Measurements from ENCODE around the gene PRKRIP1. TPM values are rescaled to one million over a fixed set of nuclear protein-coding genes. Genes with fewer than 3 reads are reported as not detected.
"Not testable (repeated sequence)": the region's sequence is repeated elsewhere in the genome, so short reads cannot be mapped to it uniquely, and the experiment has no call there.

PRKRIP1 gene
- total and polyA plus RNA-seq, 8 donors: 17.1 to 44.9 (median 40.3) TPM

DNA sequence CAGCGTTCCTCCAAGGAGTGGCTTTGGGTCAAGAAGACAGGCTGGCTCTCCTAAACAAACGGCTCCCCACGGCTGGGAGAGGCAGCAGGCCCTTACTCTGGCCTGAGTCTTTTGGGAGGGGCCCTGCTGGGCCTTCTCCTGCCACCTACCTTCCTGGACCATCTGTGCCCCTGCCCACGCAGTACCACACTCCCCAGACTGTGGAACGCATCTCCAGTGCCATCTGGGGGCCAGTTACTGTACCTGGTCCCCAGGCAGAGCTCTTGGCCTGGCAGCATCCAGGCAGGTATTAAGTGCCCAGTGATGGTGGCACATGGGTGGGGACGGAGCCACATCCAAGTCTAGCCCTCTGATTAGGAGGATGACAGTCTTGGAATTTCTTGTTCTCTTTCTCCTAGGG is 54.1 kb downstream of the PRKRIP1 start:
- Histone ChIP-seq H3K4me3 (no peak overlapping the region), H3K27me3 (no peaks in the 10 kb centered on the region), H3K36me3 (peaks cover 0 to 48% of the 10 kb centered on the region in 2 donors), H3K4me1 (no peaks in the 10 kb centered on the region), H3K9me3 (no peaks in the 10 kb centered on the region), H3K27ac (no peak overlapping the region)
- TF ChIP-seq, protein P1, sequence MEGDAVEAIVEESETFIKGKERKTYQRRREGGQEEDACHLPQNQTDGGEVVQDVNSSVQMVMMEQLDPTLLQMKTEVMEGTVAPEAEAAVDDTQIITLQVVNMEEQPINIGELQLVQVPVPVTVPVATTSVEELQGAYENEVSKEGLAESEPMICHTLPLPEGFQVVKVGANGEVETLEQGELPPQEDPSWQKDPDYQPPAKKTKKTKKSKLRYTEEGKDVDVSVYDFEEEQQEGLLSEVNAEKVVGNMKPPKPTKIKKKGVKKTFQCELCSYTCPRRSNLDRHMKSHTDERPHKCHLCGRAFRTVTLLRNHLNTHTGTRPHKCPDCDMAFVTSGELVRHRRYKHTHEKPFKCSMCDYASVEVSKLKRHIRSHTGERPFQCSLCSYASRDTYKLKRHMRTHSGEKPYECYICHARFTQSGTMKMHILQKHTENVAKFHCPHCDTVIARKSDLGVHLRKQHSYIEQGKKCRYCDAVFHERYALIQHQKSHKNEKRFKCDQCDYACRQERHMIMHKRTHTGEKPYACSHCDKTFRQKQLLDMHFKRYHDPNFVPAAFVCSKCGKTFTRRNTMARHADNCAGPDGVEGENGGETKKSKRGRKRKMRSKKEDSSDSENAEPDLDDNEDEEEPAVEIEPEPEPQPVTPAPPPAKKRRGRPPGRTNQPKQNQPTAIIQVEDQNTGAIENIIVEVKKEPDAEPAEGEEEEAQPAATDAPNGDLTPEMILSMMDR (IDR thresholded peaks at IDR 0.05): no peak
- DNase-seq: no peak
- ATAC-seq: no peak
- intact Hi-C loops (cut with DNase I): no loop called here

DNA sequence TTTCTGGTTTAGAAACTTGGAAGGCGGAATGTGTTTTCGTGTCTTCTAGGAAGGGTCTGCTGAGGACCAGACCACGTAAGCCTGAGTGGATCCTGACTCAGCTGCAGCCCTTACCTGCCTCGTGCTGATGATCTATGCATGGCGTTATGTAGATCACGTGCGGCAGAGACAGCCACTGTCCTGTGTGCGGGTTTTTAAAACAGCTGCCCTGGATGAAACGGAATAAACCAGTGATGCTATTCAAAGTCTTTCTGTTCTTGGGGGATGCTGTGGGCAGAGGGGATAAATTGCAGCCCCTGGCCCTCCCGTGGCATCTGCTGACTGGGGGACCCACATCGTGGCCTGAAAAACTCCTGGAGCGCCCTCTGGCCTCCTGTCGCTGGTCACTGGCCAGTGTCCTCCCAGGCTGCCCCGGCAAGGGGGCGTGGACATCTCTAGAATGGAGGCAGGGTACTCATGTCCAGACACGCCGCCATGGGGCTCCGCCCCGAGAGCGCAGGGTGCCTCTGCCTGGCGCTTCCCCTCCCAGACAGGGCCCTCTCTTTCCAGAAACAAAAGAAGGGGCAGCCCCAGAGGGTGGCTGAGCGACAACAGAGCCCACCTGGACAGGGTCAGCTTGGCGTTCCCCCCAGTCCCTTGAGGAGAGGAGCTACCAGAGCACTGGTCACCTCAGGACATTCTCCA is 55.4 kb downstream of the PRKRIP1 start:
- ATAC-seq: peak; percentile 54
- Histone ChIP-seq H3K9me3 (no peaks in the 10 kb centered on the region), H3K4me3 (no peak overlapping the region), H3K4me1 (no peaks in the 10 kb centered on the region), H3K36me3 (peaks cover 0 to 48% of the 10 kb centered on the region in 2 donors), H3K27ac (no peak overlapping the region), H3K27me3 (no peaks in the 10 kb centered on the region)
- TF ChIP-seq, protein P1 (IDR thresholded peaks at IDR 0.05): no peak
- intact Hi-C loops (cut with DNase I): no loop called here
- no peak for DNase-seq

DNA sequence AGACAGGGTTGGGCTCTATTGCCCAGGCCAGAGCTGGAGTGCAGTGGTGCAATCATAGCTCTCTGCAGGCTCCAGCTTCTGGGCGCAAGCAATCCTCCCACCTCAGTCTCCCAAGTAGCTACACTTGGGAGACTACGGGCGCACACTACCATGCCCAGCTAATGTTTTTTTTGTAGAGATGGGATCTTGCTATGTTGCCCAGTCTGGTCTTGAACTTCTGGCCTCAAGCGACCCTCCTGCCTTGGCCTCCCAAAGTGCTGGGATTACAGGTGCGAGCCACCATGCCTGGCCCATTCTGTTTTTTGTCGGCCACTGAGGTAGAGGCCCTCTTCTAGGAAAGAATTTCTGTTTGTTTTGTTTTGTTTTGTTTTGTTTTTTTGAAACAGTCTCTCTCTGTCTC is 56.3 kb downstream of the PRKRIP1 start:
- ATAC-seq: no peak
- no peak for DNase-seq

DNA sequence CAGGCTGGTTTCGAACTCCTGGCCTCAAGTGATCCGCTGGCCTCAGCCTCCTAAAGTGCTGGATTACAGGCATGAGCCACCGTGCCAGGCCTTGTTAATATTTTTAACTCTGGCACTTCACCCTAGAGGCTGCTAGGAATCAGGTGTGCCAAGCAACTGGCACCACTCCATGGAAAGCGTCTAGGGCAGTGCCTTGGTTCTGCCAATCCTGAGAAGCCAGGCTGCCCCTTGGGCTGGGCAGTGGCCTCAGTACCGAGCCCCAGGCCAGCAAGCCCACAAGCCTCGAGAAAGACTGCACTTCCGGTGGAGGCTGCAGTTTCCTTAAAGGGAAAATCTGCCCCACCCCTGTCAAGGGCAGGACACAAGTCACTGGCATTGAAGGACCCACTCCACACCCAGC is 57.2 kb downstream of the PRKRIP1 start:
- Histone ChIP-seq H3K27me3 (no peaks in the 10 kb centered on the region), H3K9me3 (no peaks in the 10 kb centered on the region), H3K36me3 (peaks cover 0 to 48% of the 10 kb centered on the region in 2 donors), H3K4me3 (no peak overlapping the region), H3K27ac (no peak overlapping the region), H3K4me1 (no peaks in the 10 kb centered on the region)
- intact Hi-C loops (cut with DNase I): no loop called here
- ATAC-seq (peak; percentile 73), DNase-seq (no peak)
- TF ChIP-seq, protein P1 (IDR thresholded peaks at IDR 0.05): no peak

More for the DNA sequence above, 56.3 kb downstream of the PRKRIP1 start:
- H3K36me3 ChIP-seq: peaks cover 0 to 48% of the 10 kb centered on the region in 2 donors
- TF ChIP-seq, protein P1 (IDR thresholded peaks at IDR 0.05): no peak
- H3K27me3 ChIP-seq: no peaks in the 10 kb centered on the region
- intact Hi-C loops (cut with DNase I): no loop called here
- no peak overlapping the region for H3K27ac ChIP-seq
- H3K4me1 ChIP-seq: no peaks in the 10 kb centered on the region
- H3K4me3 ChIP-seq: no peak overlapping the region
- H3K9me3 ChIP-seq: no peaks in the 10 kb centered on the region

DNA sequence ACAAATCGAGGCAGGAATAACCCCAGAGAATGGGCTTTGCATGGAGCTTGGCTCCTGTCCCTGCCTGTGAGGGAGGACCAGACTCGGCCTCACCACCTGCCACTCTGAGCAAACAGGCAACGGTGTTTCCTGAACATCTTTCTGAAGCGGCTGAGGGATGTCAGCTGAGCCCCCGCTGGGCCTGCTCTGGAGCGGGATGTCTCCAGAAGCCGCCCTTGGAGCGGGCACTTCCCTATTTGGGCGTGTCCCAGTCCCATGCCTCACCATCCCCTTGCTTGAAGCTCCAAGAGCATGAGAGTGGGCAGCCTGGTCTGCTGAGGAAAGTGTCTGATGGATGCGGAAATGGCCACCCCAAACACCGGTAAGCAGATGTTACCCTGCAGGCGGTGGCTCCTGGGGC is 58.3 kb downstream of the PRKRIP1 start:
- no peak for DNase-seq
- TF ChIP-seq, protein P1 (IDR thresholded peaks at IDR 0.05): no peak
- intact Hi-C loops (cut with DNase I): no loop called here
- H3K4me1 ChIP-seq: no peaks in the 10 kb centered on the region
- no peak for ATAC-seq
- peaks cover 0 to 48% of the 10 kb centered on the region in 2 donors for H3K36me3 ChIP-seq
- no peak overlapping the region for H3K27ac ChIP-seq
- H3K9me3 ChIP-seq: no peaks in the 10 kb centered on the region
- no peaks in the 10 kb centered on the region for H3K27me3 ChIP-seq
- no peak overlapping the region for H3K4me3 ChIP-seq

DNA sequence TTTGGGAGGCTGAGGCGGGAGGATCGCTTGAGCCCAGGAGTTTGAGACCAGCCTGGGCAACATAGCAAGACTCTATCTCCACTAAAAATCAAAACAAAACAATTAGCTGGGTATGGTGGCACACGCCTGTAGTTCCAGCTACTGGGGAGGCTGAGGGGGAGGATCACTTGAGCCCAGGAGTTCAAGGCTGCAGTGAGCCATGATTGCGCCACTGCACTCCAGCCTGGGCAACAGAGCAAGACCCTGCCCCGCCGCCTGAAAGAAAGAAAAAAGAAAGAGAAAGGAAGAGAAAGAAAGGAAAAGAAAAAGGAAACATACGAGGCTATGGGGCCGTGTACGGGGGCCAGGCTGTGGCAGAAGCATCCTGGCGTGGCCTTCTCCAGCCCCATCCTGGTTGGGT is 58.8 kb downstream of the PRKRIP1 start:
- H3K9me3 ChIP-seq; H3K4me1 ChIP-seq; H3K4me3 ChIP-seq; H3K27ac ChIP-seq; DNase-seq; intact Hi-C loops (cut with DNase I); H3K27me3 ChIP-seq; ATAC-seq: not testable (repeated sequence)
- H3K36me3 ChIP-seq: peaks cover 0 to 48% of the 10 kb centered on the region in 2 donors

All from left lung (tissue), 10 donors.